ENCODE results near the gene MRPS9.

MRPS9 gene

DNA sequence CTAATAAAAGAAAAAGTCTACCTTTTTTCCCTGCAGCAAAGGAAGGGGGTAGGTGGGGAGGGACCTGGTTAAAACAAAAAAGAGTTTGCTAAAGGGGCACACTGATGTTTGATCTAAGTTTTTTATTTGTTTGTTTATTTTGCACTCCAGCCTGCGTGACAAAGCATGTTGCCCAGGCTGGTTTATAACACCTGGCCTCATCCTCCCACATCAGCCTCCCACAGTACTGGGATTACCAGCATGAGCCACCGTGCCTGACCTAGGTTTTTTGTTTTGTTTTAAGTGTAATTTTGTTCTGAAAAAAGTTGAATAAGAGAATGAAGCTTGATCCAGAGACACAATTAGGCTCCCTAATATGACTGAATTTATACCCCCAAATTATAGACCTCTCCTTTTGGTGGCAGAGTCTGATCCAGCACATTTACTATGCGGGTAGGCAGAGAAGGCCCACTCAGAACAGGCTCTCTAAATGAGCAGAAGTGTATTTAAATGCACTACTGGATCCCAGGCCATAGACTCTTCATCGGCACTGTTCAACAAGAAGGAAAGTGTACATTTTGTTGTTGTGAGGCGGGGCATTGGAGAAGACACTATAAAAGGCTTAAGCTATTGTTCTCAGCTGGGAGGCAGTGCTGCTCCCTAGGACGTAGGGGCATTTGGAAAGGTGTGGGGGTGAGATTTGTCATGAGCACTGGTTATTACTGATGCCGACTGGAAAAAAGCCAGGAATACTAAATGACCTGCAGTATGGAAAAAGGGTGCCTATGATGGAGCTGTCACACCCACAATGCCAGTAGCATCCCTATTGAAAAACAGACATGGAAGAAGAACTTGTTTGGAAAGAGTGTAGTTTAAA, 32.4 kb downstream of the MRPS9 start:
- Histone ChIP-seq H3K9me3 (no peaks in the 10 kb centered on the region), H3K27me3 (no peaks in the 10 kb centered on the region), H3K4me1 (ENCODE audit: control insufficient read depth in 1 of 2, insufficient read depth in 1 of 2, low read depth in 1 of 2, low read length in 1 of 2) (no peaks in the 10 kb centered on the region), H3K27ac (no peak overlapping the region), H3K4me3 (ENCODE audit: low read depth in 1 of 2, low read length in 1 of 2) (no peak overlapping the region), H3K36me3 (no peaks in the 10 kb centered on the region)
- TF ChIP-seq, protein P1, sequence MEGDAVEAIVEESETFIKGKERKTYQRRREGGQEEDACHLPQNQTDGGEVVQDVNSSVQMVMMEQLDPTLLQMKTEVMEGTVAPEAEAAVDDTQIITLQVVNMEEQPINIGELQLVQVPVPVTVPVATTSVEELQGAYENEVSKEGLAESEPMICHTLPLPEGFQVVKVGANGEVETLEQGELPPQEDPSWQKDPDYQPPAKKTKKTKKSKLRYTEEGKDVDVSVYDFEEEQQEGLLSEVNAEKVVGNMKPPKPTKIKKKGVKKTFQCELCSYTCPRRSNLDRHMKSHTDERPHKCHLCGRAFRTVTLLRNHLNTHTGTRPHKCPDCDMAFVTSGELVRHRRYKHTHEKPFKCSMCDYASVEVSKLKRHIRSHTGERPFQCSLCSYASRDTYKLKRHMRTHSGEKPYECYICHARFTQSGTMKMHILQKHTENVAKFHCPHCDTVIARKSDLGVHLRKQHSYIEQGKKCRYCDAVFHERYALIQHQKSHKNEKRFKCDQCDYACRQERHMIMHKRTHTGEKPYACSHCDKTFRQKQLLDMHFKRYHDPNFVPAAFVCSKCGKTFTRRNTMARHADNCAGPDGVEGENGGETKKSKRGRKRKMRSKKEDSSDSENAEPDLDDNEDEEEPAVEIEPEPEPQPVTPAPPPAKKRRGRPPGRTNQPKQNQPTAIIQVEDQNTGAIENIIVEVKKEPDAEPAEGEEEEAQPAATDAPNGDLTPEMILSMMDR (IDR thresholded peaks at IDR 0.05): no peak

DNA sequence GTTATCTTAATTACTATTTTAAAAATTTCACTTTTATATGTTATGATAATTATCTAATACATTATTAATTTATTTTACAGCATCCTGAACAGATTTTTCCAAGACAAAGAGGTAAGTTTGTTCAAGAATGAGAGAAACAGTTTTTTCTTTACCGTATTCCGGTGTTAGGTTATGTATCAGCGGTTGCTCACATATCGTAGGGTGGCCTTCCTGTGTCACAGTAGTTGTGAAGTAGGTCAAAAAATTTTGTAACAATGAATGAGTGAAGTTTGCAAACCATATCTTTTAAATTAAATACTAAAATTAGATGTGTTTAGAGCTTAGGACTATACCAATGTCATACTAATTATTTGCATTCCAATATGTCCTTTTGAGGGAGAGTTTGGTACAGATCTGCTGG, 33.5 kb downstream of the MRPS9 start:
- TF ChIP-seq, protein P1 (IDR thresholded peaks at IDR 0.05): no peak
- H3K27ac ChIP-seq: no peak overlapping the region

DNA sequence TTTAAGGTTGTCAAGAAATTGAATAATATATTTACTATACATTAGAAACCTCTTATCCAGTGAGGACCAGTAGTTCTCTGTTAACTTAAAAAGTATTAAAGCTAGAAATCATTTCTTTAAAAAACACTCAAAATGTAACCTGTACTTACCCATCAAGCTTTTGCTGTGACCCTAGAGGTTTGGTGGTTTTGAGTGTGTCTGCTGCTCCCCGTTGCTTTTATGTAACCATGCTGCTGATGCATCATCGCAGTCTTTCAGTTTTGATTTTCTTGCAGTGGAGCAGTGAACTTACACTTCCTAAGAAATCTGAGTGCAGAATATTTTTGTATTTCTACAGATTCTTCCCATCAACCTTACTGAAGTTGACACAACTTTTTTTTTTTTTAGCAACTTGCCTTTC, 34.2 kb downstream of the MRPS9 start:
- H3K27ac ChIP-seq: no peak overlapping the region
- no peaks in the 10 kb centered on the region for H3K27me3 ChIP-seq
- no peak overlapping the region for H3K4me3 ChIP-seq (ENCODE audit: low read depth in 1 of 2, low read length in 1 of 2)
- H3K9me3 ChIP-seq: no peaks in the 10 kb centered on the region
- H3K4me1 ChIP-seq (ENCODE audit: control insufficient read depth in 1 of 2, insufficient read depth in 1 of 2, low read depth in 1 of 2, low read length in 1 of 2): no peaks in the 10 kb centered on the region
- H3K36me3 ChIP-seq: no peaks in the 10 kb centered on the region
- TF ChIP-seq, protein P1 (IDR thresholded peaks at IDR 0.05): no peak

More for the DNA sequence above, 33.5 kb downstream of the MRPS9 start:
- H3K4me1 ChIP-seq (ENCODE audit: control insufficient read depth in 1 of 2, insufficient read depth in 1 of 2, low read depth in 1 of 2, low read length in 1 of 2): no peaks in the 10 kb centered on the region
- H3K27me3 ChIP-seq: no peaks in the 10 kb centered on the region
- no peaks in the 10 kb centered on the region for H3K36me3 ChIP-seq
- no peaks in the 10 kb centered on the region for H3K9me3 ChIP-seq
- no peak overlapping the region for H3K4me3 ChIP-seq (ENCODE audit: low read depth in 1 of 2, low read length in 1 of 2)

DNA sequence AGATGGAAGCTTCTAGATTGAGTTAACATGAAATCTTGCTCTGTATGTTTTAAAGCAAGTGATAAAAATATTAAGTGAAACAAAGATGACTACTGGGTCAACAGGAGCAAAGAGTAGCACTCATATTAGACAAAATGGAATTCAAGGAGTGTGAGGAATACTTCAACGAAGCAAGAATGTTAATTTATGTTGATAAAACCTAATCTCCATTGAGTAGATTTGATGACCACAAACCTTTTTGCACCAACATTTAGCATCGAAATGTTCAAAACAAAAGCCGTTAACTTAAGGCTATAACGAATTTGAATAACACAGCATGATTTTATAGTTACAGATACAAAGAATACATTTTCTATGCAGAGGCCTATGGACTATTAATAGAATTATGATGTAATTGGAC, 35.7 kb downstream of the MRPS9 start:
- Histone ChIP-seq H3K27me3 (no peaks in the 10 kb centered on the region), H3K4me3 (ENCODE audit: low read depth in 1 of 2, low read length in 1 of 2) (no peak overlapping the region), H3K9me3 (no peaks in the 10 kb centered on the region), H3K27ac (no peak overlapping the region), H3K36me3 (no peaks in the 10 kb centered on the region), H3K4me1 (ENCODE audit: control insufficient read depth in 1 of 2, insufficient read depth in 1 of 2, low read depth in 1 of 2, low read length in 1 of 2) (no peaks in the 10 kb centered on the region)
- TF ChIP-seq, protein P1 (IDR thresholded peaks at IDR 0.05): no peak

DNA sequence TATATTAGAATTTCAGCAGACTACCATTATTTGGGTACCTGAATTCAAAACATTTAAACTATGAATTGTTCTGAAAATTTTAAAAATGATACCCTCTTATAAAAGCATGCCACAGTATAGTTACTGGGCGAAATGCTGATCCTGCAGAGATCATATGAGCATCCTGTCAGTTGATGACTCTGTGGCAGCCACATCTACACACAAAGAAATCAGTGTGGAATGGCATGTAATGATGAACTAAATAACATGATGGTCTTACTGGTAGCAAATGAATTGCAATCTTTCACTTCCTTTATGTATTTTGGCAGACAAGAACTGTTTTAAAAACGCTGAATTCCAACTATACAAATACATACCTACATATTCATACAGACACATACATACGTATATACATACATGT, 38.3 kb downstream of the MRPS9 start:
- Histone ChIP-seq H3K4me1 (ENCODE audit: control insufficient read depth in 1 of 2, insufficient read depth in 1 of 2, low read depth in 1 of 2, low read length in 1 of 2) (no peaks in the 10 kb centered on the region), H3K27me3 (no peaks in the 10 kb centered on the region), H3K9me3 (no peaks in the 10 kb centered on the region), H3K27ac (no peak overlapping the region), H3K36me3 (no peaks in the 10 kb centered on the region), H3K4me3 (ENCODE audit: low read depth in 1 of 2, low read length in 1 of 2) (no peak overlapping the region)
- TF ChIP-seq, protein P1 (IDR thresholded peaks at IDR 0.05): no peak
